HG02870 (cell line): ENCODE data around the gene CLEC10A.

Experiments
- ATAC-seq: cut with Tn5 transposase; IDR thresholded peaks from one replicate; pipeline ENCODE4 v1.9.1; 2021; ENCODE audit warnings: mild to moderate bottlenecking, moderate library complexity; ENCODE audit not compliant: unreplicated experiment

The CLEC10A gene

GRCh38 chr17:7042501-7043181 lies 37.4 kb downstream of the CLEC10A start:
- ATAC-seq = no peak

- no peak for ATAC-seq
These were observed 38.2 kb downstream of the CLEC10A start for GRCh38 chr17:7041607-7042500.

- ATAC-seq = no peak
These were observed 40.2 kb downstream of the CLEC10A start for GRCh38 chr17:7039832-7040231.

GRCh38 chr17:7038025-7038862 lies 41.8 kb downstream of the CLEC10A start:
- no peak for ATAC-seq

- peak; percentile 93 for ATAC-seq
These were observed 44.3 kb downstream of the CLEC10A start, which contains the start of gene SLC16A13 for GRCh38 chr17:7035591-7036368. SLC16A13 (plus strand) TSS chr17:7036015; CDS start chr17:7036383, 368 bp downstream.

GRCh38 chr17:7034955-7035590 lies 45.0 kb downstream of the CLEC10A start:
- ATAC-seq = peak; percentile 7

- no peak for ATAC-seq
These were observed 50.4 kb downstream of the CLEC10A start for GRCh38 chr17:7029659-7030058.

- ATAC-seq = no peak
These were observed 51.0 kb downstream of the CLEC10A start for GRCh38 chr17:7029096-7029495.

GRCh38 chr17:7027335-7027734 lies 52.7 kb downstream of the CLEC10A start:
- ATAC-seq = no peak

- no peak for ATAC-seq
These were observed 53.5 kb downstream of the CLEC10A start for GRCh38 chr17:7026471-7027115.

- ATAC-seq = no peak
These were observed 54.8 kb downstream of the CLEC10A start for GRCh38 chr17:7025245-7025644.
